HepG2 (cell line): ENCODE results near the gene SLX4. TPM values are rescaled to one million over a fixed set of nuclear protein-coding genes. Genes with fewer than 3 reads are reported as not detected.

Experiments
- polyA plus RNA-seq, 8 experiments: library from polyadenylated mRNA; depleted of rRNA in 3 of 8; stranded (reverse) in 7 of 8; unstranded in 1 of 8; fragments of >200 nt; fragmentation: Illumina TruSeq in 4 of 8; extraction: Trizol in 4 of 8; gene quantifications; 2 replicates each; pipeline versions ENCODE4 v1.2.1 to v1.2.3, GENCODE V29; 2011 to 2016; ENCODE audit warnings: low read depth in 4 of 8, missing spikeins in 1 of 8, mixed read lengths in 1 of 8; ENCODE audit not compliant: insufficient read depth in 1 of 8
- total RNA-seq, 5 experiments: library from RNA; depleted of rRNA; stranded (reverse); fragments of >200 nt; fragmentation: Illumina TruSeq; extraction: Trizol; gene quantifications; 2 replicates each; pipeline ENCODE4 v1.2.3, GENCODE V29; 2016; ENCODE audit warnings: low read depth in 1 of 5
- TF ChIP-seq, protein P1 (sequence below): sonication (generic); formaldehyde crosslinking; IDR thresholded peaks from 2 replicates; pipeline ENCODE4 v1.8.1; 2023; ENCODE audit warnings: mild to moderate bottlenecking, missing genetic modification reagents, borderline replicate concordance
- TF ChIP-seq, protein P2 (sequence below): sonication (generic); formaldehyde crosslinking; IDR thresholded peaks from 2 replicates; pipeline ENCODE4 v1.4.0; 2020; ENCODE audit warnings: missing genetic modification reagents
- TF ChIP-seq, protein P3 (sequence below): sonication (generic); formaldehyde crosslinking; IDR thresholded peaks from one replicate; pipeline ENCODE4 v1.5.1; 2020; ENCODE audit warnings: mild to moderate bottlenecking, missing genetic modification reagents; ENCODE audit errors: not compliant biosample characterization
- TF ChIP-seq, protein P4 (sequence below): sonication (generic); formaldehyde crosslinking; IDR thresholded peaks from 2 replicates; pipeline ENCODE4 v1.8.0; 2022; ENCODE audit warnings: missing genetic modification reagents, mild to moderate bottlenecking, borderline replicate concordance

The SLX4 gene
- total and polyA plus RNA-seq, 2 of the 13 experiments (the other 11 are each of a cell fraction or from before 2014, with no cell fraction given), result 1.1 to 3.6 TPM

DNA sequence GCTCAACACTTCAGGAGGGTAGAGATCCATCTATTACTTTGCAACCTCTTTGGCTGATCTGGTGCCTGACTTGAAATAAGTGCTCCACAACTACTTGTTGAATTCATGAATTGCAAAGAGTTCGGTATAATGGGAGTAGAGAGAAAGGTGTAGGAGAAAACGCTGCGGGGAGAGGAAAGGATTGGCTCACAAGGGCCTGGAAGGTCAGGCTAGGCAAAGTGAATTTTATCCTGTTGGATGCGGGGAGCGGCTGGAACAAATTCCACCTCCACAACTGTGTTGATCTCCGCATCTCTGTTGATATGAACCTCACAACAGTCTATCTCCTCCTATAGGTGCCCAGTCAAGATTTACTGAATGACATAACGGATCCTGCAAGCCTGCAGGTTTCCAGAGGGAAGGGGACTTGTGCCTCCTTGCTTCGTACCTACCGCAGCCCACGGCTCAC is 684 bp downstream of the SLX4 start (continued):
- TF ChIP-seq, protein P1, sequence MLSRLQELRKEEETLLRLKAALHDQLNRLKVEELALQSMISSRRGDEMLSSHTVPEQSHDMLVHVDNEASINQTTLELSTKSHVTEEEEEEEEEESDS, result no peak
- TF ChIP-seq, protein P2, sequence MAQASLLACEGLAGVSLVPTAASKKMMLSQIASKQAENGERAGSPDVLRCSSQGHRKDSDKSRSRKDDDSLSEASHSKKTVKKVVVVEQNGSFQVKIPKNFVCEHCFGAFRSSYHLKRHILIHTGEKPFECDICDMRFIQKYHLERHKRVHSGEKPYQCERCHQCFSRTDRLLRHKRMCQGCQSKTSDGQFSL, result no peak
- TF ChIP-seq, protein P3, sequence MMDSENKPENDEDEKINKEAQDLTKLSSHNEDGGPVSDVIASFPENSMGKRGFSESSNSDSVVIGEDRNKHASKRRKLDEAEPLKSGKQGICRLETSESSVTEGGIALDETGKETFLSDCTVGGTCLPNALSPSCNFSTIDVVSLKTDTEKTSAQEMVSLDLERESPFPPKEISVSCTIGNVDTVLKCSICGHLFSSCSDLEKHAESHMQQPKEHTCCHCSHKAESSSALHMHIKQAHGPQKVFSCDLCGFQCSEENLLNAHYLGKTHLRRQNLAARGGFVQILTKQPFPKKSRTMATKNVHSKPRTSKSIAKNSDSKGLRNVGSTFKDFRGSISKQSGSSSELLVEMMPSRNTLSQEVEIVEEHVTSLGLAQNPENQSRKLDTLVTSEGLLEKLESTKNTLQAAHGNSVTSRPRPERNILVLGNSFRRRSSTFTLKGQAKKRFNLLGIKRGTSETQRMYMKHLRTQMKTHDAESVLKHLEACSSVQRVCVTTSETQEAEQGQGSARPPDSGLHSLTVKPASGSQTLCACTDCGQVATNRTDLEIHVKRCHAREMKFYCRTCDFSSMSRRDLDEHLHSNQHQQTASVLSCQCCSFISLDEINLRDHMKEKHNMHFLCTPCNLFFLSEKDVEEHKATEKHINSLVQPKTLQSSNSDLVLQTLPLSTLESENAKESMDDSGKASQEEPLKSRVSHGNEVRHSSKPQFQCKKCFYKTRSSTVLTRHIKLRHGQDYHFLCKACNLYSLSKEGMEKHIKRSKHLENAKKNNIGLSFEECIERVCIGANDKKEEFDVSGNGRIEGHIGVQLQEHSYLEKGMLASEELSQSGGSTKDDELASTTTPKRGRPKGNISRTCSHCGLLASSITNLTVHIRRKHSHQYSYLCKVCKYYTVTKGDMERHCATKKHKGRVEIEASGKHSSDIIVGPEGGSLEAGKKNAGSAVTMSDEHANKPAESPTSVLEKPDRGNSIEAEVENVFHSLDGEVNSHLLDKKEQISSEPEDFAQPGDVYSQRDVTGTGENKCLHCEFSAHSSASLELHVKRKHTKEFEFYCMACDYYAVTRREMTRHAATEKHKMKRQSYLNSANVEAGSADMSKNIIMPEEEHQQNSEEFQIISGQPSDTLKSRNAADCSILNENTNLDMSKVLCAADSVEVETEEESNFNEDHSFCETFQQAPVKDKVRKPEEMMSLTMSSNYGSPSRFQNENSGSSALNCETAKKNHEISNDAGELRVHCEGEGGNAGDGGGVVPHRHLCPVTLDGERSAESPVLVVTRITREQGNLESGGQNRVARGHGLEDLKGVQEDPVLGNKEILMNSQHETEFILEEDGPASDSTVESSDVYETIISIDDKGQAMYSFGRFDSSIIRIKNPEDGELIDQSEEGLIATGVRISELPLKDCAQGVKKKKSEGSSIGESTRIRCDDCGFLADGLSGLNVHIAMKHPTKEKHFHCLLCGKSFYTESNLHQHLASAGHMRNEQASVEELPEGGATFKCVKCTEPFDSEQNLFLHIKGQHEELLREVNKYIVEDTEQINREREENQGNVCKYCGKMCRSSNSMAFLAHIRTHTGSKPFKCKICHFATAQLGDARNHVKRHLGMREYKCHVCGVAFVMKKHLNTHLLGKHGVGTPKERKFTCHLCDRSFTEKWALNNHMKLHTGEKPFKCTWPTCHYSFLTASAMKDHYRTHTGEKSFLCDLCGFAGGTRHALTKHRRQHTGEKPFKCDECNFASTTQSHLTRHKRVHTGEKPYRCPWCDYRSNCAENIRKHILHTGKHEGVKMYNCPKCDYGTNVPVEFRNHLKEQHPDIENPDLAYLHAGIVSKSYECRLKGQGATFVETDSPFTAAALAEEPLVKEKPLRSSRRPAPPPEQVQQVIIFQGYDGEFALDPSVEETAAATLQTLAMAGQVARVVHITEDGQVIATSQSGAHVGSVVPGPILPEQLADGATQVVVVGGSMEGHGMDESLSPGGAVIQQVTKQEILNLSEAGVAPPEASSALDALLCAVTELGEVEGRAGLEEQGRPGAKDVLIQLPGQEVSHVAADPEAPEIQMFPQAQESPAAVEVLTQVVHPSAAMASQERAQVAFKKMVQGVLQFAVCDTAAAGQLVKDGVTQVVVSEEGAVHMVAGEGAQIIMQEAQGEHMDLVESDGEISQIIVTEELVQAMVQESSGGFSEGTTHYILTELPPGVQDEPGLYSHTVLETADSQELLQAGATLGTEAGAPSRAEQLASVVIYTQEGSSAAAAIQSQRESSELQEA, result peak; percentile 21
- TF ChIP-seq, protein P4, sequence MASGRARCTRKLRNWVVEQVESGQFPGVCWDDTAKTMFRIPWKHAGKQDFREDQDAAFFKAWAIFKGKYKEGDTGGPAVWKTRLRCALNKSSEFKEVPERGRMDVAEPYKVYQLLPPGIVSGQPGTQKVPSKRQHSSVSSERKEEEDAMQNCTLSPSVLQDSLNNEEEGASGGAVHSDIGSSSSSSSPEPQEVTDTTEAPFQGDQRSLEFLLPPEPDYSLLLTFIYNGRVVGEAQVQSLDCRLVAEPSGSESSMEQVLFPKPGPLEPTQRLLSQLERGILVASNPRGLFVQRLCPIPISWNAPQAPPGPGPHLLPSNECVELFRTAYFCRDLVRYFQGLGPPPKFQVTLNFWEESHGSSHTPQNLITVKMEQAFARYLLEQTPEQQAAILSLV, result no peak
